HCT116 (cell line): Measurements from ENCODE around the gene MAN2B1.

Experiments
- ELF1 ChIP-seq: IDR thresholded peaks from 2 replicates; pipeline ENCODE4 v1.6.1; 2012; ENCODE audit warnings: low read depth, borderline replicate concordance
- EZH2 ChIP-seq: fragments of 200-600 bp; sonication (generic); IDR thresholded peaks from 2 replicates; pipeline ENCODE4 v1.6.1; 2017; ENCODE audit warnings: antibody characterized with exemption, mixed run types
- EZH2phosphoT487 ChIP-seq: fragments of 200-600 bp; IDR thresholded peaks from 2 replicates; pipeline ENCODE4 v1.6.1; 2018; ENCODE audit warnings: antibody characterized with exemption, borderline replicate concordance
- POLR2A ChIP-seq: IDR thresholded peaks from 2 replicates; pipeline ENCODE4 v1.7.0; 2011; ENCODE audit warnings: borderline replicate concordance; ENCODE audit not compliant: insufficient read depth, insufficient read length; ENCODE audit errors: extremely low read depth
- YY1 ChIP-seq: IDR thresholded peaks from 2 replicates; pipeline ENCODE4 v1.6.1; 2011; ENCODE audit warnings: low read length, low read depth, moderate library complexity, mild to moderate bottlenecking; ENCODE audit not compliant: insufficient replicate concordance; ENCODE audit errors: extremely low read depth
- TF ChIP-seq, protein P1 (sequence below): IDR thresholded peaks from 2 replicates; pipeline ENCODE4 v1.6.1; 2012
- TF ChIP-seq, protein P2 (sequence below), 3 experiments: fragments of 200-600 bp in 1 of 3; sonication (generic) in 1 of 3; IDR thresholded peaks in 2 of 3; conservative IDR thresholded peaks in 1 of 3; 2 replicates each; pipeline ENCODE4 v1.5.1; 2012 to 2017; ENCODE audit warnings: low read depth in 2 of 3, low read length in 2 of 3, antibody characterized with exemption in 1 of 3, borderline replicate concordance in 1 of 3, control low read depth in 1 of 3, mild to moderate bottlenecking in 1 of 3, mixed read lengths in 1 of 3, mixed run types in 1 of 3, moderate library complexity in 1 of 3; ENCODE audit not compliant: insufficient read depth in 1 of 3
- TF ChIP-seq, protein P3 (sequence below): IDR thresholded peaks from 2 replicates; pipeline ENCODE4 v1.6.1; 2012

DNA sequence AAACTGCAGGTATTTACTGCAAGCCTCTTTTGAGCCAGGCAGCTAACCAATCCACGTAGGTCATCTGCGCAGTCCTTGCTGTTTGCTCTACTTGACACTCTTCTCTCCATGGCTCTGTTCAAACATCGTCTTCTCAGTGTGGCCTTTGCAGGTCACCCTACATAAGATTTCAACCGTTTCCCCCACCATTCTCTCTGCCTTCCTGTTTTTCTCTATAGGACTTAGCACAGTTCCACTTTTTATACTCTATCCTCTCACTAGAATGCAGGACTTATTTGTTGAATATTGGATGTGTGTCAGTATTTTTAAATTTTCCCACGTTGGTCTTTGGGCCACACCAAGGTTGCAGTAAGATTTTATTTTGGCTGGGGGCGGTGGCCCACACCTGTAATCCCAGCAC is 31.6 kb upstream of the MAN2B1 start:
- TF ChIP-seq EZH2phosphoT487: no peak
- no peak for TF ChIP-seq YY1
- TF ChIP-seq EZH2: no peak
- TF ChIP-seq, protein P1, sequence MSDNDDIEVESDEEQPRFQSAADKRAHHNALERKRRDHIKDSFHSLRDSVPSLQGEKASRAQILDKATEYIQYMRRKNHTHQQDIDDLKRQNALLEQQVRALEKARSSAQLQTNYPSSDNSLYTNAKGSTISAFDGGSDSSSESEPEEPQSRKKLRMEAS: no peak
- TF ChIP-seq, protein P2, sequence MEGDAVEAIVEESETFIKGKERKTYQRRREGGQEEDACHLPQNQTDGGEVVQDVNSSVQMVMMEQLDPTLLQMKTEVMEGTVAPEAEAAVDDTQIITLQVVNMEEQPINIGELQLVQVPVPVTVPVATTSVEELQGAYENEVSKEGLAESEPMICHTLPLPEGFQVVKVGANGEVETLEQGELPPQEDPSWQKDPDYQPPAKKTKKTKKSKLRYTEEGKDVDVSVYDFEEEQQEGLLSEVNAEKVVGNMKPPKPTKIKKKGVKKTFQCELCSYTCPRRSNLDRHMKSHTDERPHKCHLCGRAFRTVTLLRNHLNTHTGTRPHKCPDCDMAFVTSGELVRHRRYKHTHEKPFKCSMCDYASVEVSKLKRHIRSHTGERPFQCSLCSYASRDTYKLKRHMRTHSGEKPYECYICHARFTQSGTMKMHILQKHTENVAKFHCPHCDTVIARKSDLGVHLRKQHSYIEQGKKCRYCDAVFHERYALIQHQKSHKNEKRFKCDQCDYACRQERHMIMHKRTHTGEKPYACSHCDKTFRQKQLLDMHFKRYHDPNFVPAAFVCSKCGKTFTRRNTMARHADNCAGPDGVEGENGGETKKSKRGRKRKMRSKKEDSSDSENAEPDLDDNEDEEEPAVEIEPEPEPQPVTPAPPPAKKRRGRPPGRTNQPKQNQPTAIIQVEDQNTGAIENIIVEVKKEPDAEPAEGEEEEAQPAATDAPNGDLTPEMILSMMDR (IDR thresholded peaks at IDR 0.05 in 2 of 3, conservative IDR thresholded peaks at IDR 0.05 in 1 of 3; ENCODE audit: borderline replicate concordance in 1 of 3, insufficient read depth in 1 of 3, low read depth in 2 of 3, low read length in 2 of 3): no peak
- TF ChIP-seq ELF1: no peak
- TF ChIP-seq, protein P3, sequence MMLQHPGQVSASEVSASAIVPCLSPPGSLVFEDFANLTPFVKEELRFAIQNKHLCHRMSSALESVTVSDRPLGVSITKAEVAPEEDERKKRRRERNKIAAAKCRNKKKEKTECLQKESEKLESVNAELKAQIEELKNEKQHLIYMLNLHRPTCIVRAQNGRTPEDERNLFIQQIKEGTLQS: no peak
- TF ChIP-seq POLR2A: no peak
